ENCODE measurements around the gene RNASE7.

DNA sequence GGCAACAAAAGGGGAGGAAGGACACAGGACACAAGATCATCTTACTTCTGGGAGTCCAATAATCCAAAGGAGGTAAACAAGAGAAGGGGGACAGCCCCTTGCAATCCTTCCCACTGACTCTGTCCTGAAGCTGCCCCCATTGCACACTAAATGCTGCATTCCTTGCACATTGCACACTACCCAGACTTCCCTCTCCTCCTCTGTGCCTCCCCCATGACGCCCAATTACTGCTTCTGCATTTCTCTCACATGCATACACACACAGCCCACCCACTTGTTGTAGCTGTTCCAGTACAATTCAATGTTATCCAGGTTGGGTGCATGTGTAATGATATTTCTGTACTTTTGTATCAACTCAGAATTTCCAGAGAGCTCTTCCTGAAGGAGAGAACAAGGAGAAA is 22.8 kb upstream of the RNASE7 start:
- TF ChIP-seq POLR2A (IDR thresholded peaks at IDR 0.05): no peak
- TF ChIP-seq, protein P1, sequence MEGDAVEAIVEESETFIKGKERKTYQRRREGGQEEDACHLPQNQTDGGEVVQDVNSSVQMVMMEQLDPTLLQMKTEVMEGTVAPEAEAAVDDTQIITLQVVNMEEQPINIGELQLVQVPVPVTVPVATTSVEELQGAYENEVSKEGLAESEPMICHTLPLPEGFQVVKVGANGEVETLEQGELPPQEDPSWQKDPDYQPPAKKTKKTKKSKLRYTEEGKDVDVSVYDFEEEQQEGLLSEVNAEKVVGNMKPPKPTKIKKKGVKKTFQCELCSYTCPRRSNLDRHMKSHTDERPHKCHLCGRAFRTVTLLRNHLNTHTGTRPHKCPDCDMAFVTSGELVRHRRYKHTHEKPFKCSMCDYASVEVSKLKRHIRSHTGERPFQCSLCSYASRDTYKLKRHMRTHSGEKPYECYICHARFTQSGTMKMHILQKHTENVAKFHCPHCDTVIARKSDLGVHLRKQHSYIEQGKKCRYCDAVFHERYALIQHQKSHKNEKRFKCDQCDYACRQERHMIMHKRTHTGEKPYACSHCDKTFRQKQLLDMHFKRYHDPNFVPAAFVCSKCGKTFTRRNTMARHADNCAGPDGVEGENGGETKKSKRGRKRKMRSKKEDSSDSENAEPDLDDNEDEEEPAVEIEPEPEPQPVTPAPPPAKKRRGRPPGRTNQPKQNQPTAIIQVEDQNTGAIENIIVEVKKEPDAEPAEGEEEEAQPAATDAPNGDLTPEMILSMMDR (IDR thresholded peaks at IDR 0.05): no peak

All from uterus (tissue), 2 donors.